Fibroblast of skin of scalp (primary cell): ENCODE data around the gene ASIC3. TPM values are rescaled to one million over a fixed set of nuclear protein-coding genes. Genes with fewer than 3 reads are reported as not detected.
A peak's percentile ranks its signal among the peaks of the same experiment; 100 is the strongest.
"Not testable (repeated sequence)": the region's sequence is repeated elsewhere in the genome, so short reads cannot be mapped to it uniquely, and the experiment has no call there.

Source experiments
- DNase-seq: peaks from one replicate; pipeline ENCODE4 v3.0.0-alpha.2; 2013
- polyA plus RNA-seq, 2 experiments: library from polyadenylated mRNA; unstranded; fragments of 120-200 nt; gene quantifications; one replicate each; pipeline ENCODE4 v1.2.1, GENCODE V29; 2013; ENCODE audit not compliant: insufficient read length in 2 of 2

ASIC3 gene
- 2.3 TPM for polyA plus RNA-seq (2013, experiment 1 of 2; ENCODE audit: insufficient read length)
- polyA plus RNA-seq (2013, experiment 2 of 2; ENCODE audit: insufficient read length), result 2.7 TPM

DNA sequence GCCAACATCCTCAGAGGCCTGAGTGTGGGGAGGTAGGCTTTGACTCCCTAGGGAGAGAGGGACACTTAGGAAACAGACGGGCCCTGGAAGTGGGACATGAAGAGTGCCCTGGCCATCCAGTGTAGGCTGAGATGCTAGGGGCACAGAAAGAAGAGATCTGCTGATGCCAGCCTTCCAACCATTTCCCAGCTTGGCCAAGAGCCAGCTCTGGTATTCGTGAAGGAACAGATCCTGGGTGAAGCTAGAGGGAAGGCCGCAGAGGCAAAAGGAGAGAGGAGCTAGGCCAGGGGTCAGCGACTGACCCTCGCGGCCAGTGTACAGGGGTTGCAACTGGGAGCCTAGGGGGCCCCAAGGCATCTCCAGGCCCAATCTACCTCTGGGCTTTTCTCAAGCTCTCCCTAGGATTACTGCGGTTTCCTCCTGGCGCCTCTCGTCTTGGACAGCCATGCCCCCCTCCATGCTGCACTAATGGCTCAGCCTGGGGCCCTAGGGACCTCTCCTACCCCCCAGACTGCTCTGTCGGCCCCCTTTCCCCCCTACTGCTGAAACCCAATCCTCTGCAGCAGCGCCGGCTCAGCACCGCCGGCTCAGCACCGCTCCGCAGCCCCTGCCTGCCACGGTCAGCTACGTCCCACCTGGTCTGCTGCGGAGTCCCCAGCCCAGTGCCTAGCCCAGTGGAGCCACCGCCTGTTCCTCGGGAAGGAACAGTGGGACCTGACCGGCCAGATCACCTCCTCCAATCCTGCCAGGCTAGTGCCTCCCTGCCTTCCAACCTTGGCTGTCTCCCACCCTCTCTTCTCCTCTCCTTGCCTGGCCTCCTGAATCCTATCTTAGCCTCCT is at the start of gene ASIC3:
ASIC3 (plus strand) TSS at position 556 of the 840 bp plus-strand sequence. CDS start 355 bp downstream, outside the sequence.
- DNase-seq, result no peak

DNA sequence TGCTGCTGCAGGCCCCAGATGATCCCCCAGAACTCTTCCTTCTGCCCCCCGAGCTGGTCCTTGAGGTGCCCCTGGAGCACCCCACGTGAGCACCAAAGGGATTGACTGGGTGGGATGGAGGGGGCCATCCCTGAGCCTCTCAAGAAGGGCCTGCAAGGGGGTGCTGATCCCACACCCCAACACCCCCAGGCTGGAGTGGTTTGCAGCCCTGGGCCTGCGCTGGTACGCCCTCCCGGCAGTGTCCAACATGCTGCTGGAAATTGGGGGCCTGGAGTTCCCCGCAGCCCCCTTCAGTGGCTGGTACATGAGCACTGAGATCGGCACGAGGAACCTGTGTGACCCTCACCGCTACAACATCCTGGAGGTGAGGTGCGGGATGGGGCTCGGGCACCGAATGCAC is 49.3 kb upstream of the ASIC3 start:
- DNase-seq, result no peak

GRCh38 chr7:150999497-151000230 is 48.7 kb upstream of the ASIC3 start:
- DNase-seq, result no peak

GRCh38 chr7:151000897-151001495 is 47.3 kb upstream of the ASIC3 start:
- DNase-seq, result no peak

DNA sequence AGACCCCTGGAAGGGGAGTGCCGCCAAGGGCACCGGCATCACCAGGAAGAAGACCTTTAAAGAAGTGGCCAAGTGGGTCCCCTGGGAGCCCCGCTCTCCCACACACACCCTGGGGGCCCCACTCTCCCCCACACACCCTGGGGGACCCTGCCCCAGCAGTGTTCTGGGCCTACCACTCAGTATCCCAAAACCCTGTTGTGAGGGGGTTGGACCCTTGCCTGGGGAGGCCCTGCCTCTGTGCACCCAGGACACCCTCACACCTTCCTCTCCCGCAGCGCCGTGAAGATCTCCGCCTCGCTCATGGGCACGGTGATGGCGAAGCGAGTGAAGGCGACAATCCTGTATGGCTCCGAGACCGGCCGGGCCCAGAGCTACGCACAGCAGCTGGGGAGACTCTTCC is 46.8 kb upstream of the ASIC3 start:
- DNase-seq, result no peak

- DNase-seq, result no peak
Measured at GRCh38 chr7:151003572-151003971, 44.8 kb upstream of the ASIC3 start.

GRCh38 chr7:151005566-151005965 is 42.8 kb upstream of the ASIC3 start:
- no peak for DNase-seq

DNA sequence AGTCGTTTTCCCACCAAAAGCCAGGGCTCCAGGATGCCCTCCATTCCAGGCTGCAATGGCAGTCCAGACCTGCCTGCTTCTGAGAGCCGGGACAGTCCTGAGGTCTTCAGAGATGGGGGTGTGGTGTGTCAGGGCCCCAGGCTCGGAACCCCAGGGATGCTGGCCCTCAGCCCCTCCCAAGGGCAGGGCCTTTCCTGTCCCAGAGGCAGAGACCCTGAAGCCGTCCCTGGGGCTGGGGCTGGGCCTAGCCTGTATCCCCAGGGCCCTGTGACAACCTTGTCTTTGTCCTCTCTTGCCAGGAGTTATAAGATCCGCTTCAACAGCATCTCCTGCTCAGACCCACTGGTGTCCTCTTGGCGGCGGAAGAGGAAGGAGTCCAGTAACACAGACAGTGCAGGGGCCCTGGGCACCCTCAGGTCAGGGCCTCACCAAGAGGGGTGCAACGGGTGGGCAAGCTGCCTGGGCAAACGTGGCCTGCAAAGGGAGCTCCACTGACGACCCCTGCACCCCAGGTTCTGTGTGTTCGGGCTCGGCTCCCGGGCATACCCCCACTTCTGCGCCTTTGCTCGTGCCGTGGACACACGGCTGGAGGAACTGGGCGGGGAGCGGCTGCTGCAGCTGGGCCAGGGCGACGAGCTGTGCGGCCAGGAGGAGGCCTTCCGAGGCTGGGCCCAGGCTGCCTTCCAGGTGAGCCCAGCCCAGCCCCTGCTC is 41.6 kb upstream of the ASIC3 start:
- DNase-seq, result no peak

GRCh38 chr7:151007469-151007898 is 40.8 kb upstream of the ASIC3 start:
- no peak for DNase-seq

GRCh38 chr7:151008143-151008510 is 40.2 kb upstream of the ASIC3 start:
- no peak for DNase-seq

DNA sequence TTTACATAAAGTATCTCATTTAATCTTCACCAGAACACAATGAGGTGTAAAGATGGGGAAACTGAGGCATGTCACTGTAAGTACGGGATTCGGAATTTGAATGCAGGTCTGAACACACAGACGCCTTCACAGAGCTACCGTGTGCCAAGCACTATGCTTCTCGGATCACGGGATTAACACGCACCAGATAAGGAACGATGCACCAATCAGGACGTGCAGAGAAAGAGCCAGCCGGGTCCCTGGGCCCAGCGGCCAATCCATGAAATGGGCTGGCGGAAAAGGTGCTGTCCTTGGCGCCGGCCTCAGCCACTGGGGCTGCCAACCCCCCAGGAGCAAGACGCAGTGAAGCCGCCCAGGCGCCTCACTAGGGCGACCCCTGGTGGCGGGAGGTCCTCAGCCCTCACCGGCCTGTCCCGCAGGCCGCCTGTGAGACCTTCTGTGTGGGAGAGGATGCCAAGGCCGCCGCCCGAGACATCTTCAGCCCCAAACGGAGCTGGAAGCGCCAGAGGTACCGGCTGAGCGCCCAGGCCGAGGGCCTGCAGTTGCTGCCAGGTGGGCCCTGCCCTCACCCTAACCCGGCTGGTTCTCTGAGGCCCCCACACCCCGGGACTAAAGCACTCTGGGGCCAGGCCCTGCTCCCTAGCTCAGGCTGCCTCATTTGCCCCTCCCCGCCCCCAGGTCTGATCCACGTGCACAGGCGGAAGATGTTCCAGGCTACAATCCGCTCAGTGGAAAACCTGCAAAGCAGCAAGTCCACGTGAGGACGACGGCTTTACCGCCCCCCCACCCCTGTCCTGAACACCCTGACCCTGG is 39.6 kb upstream of the ASIC3 start:
- DNase-seq, result peak; percentile 46

DNA sequence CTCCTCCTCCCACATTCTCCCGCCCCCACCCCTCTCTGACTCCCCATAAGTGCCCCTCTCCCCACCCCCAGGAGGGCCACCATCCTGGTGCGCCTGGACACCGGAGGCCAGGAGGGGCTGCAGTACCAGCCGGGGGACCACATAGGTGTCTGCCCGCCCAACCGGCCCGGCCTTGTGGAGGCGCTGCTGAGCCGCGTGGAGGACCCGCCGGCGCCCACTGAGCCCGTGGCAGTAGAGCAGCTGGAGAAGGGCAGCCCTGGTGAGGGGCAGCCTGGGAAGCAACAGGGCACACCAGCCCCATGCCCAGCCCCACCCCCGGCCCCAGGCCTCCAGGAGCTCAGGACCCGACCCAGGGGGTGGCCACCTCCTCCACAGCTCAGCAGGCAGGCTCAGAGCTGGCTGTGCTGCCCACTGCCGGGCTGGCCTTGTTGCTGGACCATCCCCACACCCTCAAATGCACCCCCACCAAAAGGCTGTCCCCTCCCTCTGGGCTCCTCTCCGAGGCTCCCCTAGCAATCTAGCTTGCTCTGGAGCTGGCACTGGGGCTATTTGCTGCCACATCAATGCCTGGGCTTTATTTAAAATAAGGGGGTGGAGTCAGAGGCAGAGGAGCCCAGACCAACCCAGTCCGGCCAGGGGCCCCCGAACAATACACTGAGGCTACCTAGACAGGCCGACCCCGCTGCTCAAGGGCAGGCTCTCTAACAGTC is 38.8 kb upstream of the ASIC3 start:
- DNase-seq, result no peak

- no peak for DNase-seq
Measured at GRCh38 chr7:151010037-151010306, 38.4 kb upstream of the ASIC3 start.

DNA sequence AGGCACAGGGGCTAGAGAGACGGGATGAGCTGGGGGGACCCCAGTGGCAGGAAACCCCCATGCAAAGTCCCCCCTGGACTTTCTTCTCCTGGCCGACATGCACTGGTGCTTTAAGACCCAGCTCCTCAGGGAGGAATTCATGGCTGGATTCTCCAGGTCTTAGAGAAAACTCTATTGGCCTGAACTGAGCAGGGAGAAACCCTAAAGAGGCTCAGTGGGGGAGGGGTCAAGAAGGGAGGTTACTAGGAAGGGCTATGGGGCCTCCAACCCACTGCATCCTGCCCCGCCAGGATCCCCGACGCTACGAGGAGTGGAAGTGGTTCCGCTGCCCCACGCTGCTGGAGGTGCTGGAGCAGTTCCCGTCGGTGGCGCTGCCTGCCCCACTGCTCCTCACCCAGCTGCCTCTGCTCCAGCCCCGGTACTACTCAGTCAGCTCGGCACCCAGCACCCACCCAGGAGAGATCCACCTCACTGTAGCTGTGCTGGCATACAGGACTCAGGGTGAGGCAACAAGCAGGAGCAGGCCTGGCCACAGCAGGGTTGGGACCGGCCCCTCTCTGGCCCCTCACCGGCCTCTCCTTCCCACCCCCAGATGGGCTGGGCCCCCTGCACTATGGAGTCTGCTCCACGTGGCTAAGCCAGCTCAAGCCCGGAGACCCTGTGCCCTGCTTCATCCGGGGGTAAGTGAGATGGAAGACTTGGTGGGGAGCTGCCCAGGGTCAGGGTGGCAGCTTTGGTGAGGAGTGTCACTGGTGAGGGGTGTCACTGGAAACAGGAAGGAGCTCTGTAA is 37.8 kb upstream of the ASIC3 start:
- DNase-seq, result peak; percentile 62

DNA sequence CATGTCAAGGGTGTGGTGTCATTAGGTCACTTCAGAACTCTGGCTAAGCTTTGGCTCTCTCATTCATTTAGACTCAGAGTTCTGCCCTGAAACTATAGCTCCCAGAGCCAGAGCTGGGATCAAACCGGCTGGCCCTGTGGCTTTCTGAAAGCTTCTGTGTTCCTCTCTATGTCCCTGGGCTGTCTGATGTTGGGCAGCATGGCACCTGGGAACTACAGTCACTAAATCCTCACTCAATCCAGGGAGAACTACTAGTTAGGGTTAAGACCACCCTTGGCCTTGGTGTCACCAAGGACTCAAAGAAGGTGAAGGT is 37.3 kb upstream of the ASIC3 start:
- DNase-seq, result no peak

GRCh38 chr7:151011616-151012015 is 36.7 kb upstream of the ASIC3 start:
- DNase-seq, result not testable (repeated sequence)

DNA sequence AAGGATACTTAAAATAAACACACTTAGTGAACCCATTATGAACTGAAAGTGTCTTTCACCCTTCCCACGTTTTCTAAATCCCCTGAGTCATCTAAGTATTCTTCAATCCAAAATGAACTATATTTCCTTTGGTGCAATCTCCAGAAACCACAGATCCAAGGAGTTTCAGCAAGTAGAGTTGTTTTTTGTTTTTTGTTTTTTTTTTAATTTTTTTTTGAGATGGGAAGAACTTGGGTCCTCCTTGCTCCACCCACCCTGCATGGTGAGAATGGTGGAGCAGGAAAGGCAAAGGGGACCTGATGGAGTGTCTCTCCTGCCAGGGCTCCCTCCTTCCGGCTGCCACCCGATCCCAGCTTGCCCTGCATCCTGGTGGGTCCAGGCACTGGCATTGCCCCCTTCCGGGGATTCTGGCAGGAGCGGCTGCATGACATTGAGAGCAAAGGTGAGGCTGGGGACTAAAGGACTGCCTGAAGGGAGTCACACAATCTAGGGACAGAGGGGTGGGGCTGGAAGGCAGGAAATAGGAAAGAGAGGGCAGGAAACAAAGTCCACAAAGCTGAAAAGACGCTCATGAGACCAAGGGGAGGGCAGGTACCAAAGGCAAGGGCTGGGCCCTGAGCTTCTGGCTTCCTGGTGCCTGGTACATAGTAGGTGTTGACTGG is 36.2 kb upstream of the ASIC3 start:
- no peak for DNase-seq

- peak; percentile 53 for DNase-seq
Measured at GRCh38 chr7:151012911-151013347, 35.4 kb upstream of the ASIC3 start.

GRCh38 chr7:151013356-151013732 is 35.0 kb upstream of the ASIC3 start:
- DNase-seq, result no peak
